GM12878 (cell line): ENCODE data around the gene PPIL3. TPM values are rescaled to one million over a fixed set of nuclear protein-coding genes. Genes with fewer than 3 reads are reported as not detected.

Experiments
- polyA plus RNA-seq, 11 experiments: library from polyadenylated mRNA; depleted of rRNA in 4 of 11; unstranded in 6 of 11; stranded (reverse) in 5 of 11; fragments of >200 nt; fragmentation: Nextera tagmentation in 4 of 11; fragmentation: Illumina TruSeq in 1 of 11; extraction: Ambion mirVana in 4 of 11; extraction: Trizol in 1 of 11; gene quantifications; 1 replicate in 1 of 11; 2 replicates in 10 of 11; pipeline versions ENCODE4 v1.2.1 to v1.2.3, GENCODE V29; 2011 to 2016; ENCODE audit warnings: inconsistent platforms in 2 of 11, missing spikeins in 2 of 11, low read depth in 1 of 11
- total RNA-seq, 4 experiments: library from RNA; depleted of rRNA in 3 of 4; stranded (reverse); fragments of >200 nt in 3 of 4; fragmentation: Illumina TruSeq in 1 of 4; extraction: Trizol in 1 of 4; gene quantifications; 2 replicates each; pipeline versions ENCODE4 v1.2.1 to v1.2.3, GENCODE V29; 2013 to 2021
- TF ChIP-seq, protein P1 (sequence below): IDR thresholded peaks from 2 replicates; pipeline ENCODE4 v1.6.1; 2012; ENCODE audit warnings: mild to moderate bottlenecking, low read depth, low read length
- TF ChIP-seq, protein P2 (sequence below): fragments of 450-650 bp; IDR thresholded peaks from 2 replicates; pipeline ENCODE4 v1.6.1; 2017; ENCODE audit warnings: mild to moderate bottlenecking, moderate library complexity

The PPIL3 gene
- total and polyA plus RNA-seq, 10 of the 15 experiments (the other 5 are each of a cell fraction or from before 2014, with no cell fraction given) = 33.8 to 176 (median 59.1) TPM

- TF ChIP-seq, protein P1, sequence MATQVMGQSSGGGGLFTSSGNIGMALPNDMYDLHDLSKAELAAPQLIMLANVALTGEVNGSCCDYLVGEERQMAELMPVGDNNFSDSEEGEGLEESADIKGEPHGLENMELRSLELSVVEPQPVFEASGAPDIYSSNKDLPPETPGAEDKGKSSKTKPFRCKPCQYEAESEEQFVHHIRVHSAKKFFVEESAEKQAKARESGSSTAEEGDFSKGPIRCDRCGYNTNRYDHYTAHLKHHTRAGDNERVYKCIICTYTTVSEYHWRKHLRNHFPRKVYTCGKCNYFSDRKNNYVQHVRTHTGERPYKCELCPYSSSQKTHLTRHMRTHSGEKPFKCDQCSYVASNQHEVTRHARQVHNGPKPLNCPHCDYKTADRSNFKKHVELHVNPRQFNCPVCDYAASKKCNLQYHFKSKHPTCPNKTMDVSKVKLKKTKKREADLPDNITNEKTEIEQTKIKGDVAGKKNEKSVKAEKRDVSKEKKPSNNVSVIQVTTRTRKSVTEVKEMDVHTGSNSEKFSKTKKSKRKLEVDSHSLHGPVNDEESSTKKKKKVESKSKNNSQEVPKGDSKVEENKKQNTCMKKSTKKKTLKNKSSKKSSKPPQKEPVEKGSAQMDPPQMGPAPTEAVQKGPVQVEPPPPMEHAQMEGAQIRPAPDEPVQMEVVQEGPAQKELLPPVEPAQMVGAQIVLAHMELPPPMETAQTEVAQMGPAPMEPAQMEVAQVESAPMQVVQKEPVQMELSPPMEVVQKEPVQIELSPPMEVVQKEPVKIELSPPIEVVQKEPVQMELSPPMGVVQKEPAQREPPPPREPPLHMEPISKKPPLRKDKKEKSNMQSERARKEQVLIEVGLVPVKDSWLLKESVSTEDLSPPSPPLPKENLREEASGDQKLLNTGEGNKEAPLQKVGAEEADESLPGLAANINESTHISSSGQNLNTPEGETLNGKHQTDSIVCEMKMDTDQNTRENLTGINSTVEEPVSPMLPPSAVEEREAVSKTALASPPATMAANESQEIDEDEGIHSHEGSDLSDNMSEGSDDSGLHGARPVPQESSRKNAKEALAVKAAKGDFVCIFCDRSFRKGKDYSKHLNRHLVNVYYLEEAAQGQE = no peak
- TF ChIP-seq, protein P2, sequence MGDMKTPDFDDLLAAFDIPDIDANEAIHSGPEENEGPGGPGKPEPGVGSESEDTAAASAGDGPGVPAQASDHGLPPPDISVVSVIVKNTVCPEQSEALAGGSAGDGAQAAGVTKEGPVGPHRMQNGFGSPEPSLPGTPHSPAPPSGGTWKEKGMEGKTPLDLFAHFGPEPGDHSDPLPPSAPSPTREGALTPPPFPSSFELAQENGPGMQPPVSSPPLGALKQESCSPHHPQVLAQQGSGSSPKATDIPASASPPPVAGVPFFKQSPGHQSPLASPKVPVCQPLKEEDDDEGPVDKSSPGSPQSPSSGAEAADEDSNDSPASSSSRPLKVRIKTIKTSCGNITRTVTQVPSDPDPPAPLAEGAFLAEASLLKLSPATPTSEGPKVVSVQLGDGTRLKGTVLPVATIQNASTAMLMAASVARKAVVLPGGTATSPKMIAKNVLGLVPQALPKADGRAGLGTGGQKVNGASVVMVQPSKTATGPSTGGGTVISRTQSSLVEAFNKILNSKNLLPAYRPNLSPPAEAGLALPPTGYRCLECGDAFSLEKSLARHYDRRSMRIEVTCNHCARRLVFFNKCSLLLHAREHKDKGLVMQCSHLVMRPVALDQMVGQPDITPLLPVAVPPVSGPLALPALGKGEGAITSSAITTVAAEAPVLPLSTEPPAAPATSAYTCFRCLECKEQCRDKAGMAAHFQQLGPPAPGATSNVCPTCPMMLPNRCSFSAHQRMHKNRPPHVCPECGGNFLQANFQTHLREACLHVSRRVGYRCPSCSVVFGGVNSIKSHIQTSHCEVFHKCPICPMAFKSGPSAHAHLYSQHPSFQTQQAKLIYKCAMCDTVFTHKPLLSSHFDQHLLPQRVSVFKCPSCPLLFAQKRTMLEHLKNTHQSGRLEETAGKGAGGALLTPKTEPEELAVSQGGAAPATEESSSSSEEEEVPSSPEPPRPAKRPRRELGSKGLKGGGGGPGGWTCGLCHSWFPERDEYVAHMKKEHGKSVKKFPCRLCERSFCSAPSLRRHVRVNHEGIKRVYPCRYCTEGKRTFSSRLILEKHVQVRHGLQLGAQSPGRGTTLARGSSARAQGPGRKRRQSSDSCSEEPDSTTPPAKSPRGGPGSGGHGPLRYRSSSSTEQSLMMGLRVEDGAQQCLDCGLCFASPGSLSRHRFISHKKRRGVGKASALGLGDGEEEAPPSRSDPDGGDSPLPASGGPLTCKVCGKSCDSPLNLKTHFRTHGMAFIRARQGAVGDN = no peak
Measured at GRCh38 chr2:200929334-200930249, 40.7 kb upstream of the PPIL3 start (continued).
